Activated T-cell treated with anti-CD3 and anti-CD28 coated beads for 1 hour (primary cell): ENCODE measurements around the gene MS4A14.
"Not testable (repeated sequence)": the region's sequence is repeated elsewhere in the genome, so short reads cannot be mapped to it uniquely, and the experiment has no call there.

Experiments
- DNase-seq: peaks from one replicate; pipeline ENCODE4 v3.0.0-alpha.2; 2020; ENCODE audit warnings: low read depth

MS4A14 gene, protein sequence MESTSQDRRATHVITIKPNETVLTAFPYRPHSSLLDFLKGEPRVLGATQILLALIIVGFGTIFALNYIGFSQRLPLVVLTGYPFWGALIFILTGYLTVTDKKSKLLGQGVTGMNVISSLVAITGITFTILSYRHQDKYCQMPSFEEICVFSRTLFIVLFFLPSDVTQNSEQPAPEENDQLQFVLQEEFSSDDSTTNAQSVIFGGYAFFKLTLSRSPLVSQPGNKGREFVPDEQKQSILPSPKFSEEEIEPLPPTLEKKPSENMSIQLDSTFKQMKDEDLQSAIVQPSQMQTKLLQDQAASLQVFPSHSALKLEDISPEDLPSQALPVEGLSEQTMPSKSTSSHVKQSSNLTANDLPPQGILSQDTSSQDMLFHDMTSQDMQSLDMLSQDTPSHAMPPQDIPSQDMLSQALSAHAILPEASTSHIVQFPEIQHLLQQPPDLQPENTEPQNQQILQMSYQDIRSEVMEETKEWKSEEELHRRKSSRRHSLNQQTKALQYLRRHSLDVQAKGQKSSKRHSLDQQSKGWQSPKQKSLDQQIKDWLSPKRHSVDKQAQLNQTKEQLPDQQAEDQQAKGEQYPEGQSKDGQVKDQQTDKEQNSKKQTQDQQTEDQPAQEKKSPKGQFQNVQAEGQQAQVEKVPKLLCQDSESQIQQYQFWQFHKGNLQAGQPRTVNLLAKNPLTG

GRCh38 chr11:60396382-60396781 lies at the start of gene MS4A14:
Gene MS4A14, plus strand, starts transcription at chr11:60396459. Its CDS starts 120 bp downstream, at chr11:60396579.
- DNase-seq = no peak

GRCh38 chr11:60347084-60347797 lies 49.0 kb upstream of the MS4A14 start:
- DNase-seq = no peak

- no peak for DNase-seq
These were observed 48.1 kb upstream of the MS4A14 start for GRCh38 chr11:60348116-60348515.

DNA sequence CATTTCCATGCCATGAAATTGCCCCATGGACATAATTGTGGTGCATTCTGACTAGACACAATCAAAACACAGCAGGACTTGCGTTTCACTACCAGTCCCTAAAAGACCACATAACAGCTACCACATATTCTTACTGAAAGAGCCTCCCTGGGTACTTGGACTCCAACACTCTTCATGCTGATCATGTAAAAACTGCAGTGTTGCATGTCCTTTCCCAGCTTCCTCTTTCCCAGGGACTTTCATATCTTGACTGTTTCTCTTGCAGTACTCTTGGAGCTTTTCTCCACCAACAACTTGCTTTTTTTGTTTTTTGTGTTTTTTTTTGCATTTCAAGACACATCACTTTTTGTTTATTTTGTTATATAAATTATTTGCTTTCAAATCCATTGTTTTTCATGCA lies 46.3 kb upstream of the MS4A14 start:
- no peak for DNase-seq

DNA sequence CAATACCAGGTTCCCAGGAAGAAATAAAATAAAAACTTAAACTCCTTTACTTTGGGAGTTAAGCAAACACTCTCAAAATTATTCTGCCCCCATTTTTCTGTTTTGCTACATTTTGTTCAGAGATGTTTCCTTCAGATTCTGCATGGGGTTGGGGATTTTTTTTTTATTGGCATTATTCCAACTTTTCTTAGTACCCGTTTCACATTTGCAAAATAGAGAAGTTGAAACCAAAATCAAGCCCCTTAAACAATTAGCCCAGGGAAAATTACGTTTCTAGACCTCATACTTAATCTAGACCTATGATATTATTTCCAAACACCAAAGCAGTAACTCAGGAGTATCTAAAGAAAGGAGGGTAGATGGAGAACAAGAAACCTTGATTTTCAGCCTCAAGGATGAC lies 38.5 kb upstream of the MS4A14 start:
- no peak for DNase-seq

DNA sequence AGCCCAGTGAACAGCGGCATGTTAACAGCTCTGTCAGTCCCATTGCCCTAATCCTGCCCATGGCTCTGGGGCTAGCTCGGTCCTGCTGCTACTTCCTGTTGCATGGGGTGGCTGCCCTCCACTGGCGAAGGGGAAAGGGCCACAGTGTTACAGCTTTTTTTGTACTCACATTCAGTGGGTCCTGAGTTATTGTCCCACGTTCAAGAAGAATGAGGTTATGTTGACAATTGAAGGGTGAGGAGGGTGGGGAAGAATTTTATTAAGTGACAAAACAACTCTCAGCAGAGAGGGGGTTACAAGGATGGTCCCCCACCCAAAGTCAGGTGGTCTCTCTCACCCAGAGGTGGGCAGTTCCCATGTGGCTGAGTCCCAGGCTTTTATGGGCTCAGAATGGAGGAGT lies 35.6 kb upstream of the MS4A14 start:
- DNase-seq = no peak

- no peak for DNase-seq
These were observed 34.0 kb upstream of the MS4A14 start for GRCh38 chr11:60362241-60362640.

DNA sequence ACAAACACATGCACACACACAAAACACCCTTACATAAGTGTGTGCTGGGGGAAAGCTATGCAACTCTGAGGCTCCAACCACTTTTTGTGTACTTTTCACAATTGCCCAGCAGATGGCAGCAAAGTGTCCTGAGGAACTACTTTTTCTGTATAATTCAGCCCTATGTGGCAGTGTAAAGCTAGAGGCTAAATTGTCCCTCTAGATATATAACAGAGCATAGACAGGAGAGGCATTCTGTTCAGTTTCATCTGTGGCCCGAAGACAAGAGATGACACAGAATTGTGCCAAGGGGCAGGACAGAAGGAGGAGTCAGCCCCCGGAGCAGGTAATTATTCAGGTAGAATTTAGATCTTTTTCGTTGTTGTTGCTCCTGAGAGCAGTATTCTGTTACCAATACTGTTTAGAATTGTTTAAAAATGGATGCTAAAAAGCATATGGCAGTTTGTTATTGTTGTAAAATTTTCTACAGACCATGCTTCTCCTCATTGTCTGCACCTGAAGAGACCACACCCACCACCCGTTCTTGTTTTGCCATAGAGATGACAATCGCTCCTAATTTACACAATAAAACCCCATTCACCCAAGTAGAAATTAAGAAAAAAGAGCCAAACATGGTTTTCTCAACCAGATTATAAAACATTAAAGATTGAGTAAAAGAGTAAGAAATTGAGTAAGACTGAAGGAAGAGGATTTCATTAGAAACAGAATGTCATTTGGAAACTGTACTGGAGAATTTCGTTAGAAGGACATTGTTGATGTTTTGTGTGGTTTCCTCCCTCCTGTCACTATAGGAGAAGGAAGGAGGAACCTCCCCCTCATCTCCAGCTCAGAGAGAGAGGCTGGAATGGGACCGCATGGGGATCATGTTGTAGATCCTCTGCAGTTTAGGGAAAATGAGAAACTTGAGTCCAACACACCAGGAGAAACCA lies 32.5 kb upstream of the MS4A14 start:
- peak; percentile 34 for DNase-seq

GRCh38 chr11:60366262-60366904 lies 29.9 kb upstream of the MS4A14 start:
- DNase-seq = not testable (repeated sequence)

DNA sequence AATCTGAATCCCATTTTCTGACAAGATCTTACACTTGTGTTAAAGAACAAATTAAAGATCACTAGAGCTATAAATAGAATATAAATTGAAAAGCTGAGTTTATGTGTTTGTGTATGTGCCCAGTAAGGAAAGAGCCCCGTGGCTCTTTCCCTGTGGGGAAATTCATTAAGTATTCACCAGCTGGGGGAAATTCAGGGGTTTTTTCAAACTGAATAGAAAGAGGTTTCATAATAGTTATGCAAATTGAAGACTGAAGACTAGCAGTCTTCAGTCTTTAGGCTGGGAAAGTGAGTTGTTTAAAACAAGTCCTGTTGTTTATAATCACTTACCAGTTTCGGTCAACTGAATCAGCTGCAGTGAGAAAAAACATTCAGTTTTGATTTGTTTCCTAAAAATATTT lies 29.2 kb upstream of the MS4A14 start:
- no peak for DNase-seq

DNA sequence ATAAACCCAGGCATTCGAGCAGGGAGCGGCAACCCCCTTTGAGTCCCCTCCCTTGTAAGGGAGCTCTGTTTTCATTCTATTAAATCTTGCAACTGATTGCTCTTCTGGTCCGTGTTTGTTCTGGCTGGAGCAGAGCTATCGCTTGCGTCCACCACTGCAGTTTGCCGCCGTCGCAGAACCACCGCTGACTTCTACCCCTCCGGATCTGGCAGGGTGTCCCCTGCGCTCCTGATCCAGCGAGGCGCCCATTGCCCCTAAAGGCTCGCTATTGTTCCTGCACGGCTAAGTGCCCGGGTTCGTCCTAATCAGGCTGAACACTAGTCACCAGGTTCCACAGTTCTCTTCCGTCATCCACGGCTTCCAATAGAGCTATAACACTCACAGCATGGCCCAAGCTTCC lies 28.4 kb upstream of the MS4A14 start:
- no peak for DNase-seq

GRCh38 chr11:60370252-60370810 lies 25.9 kb upstream of the MS4A14 start:
- no peak for DNase-seq

- DNase-seq = no peak
These were observed 25.4 kb upstream of the MS4A14 start for GRCh38 chr11:60370811-60371298.

- DNase-seq = no peak
These were observed 24.9 kb upstream of the MS4A14 start for GRCh38 chr11:60371386-60371785.

DNA sequence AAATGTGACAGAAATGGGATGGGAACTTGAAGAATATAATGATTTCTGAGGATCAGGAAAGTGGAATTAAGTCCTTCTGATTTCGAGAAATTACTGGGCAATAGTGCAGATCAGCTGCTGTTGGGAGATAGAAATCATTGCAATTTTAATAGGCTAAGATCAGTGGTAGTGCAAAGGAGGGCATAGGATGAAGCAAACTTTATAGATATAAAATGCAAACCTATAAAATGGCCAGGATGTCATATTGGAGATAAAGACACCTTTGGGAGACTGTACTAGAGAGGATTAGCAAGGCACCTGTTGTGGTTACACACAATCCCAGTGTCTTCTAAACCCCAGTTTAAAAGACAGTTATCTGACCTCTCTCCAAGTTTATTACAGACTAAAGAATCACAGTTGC lies 24.4 kb upstream of the MS4A14 start:
- no peak for DNase-seq

DNA sequence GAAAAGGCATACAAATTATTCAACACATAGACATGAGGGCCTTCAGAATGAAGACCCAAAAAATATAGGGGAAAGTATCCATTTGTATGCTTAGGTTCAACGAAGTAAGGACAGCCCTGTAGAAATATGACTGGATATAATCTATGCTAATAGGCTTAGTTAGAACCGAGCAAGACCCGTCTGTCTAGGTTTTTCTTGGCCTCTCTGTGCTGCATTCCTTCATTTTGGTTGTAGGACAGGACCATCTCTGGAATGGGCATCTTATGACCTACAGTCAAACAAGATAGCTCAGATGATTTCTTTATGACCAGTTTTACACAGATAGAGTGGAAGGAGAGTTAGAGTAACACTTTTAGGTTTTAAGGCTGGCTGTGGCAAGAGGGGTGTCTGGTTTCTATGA lies 23.5 kb upstream of the MS4A14 start:
- DNase-seq = no peak

GRCh38 chr11:60375316-60375715 lies 20.9 kb upstream of the MS4A14 start:
- no peak for DNase-seq

DNA sequence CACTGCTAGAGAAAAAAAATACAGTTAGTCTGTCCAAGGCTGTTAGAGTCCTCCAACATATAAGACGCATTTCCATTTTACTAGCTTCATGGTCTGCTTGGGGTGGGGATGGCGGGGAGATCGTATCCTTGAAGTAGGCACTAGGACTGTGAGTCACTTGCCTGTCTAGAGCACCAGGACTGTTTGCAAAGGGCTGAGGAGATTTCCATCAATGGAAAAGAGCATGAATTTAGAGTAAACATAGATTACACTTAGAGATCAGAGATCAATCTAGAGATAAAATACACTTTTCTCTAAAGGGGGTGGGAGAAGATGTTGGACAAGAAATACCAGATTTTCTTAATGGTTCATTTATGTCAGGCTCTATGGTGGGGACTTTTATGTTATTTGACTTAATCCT lies 19.7 kb upstream of the MS4A14 start:
- DNase-seq = no peak

DNA sequence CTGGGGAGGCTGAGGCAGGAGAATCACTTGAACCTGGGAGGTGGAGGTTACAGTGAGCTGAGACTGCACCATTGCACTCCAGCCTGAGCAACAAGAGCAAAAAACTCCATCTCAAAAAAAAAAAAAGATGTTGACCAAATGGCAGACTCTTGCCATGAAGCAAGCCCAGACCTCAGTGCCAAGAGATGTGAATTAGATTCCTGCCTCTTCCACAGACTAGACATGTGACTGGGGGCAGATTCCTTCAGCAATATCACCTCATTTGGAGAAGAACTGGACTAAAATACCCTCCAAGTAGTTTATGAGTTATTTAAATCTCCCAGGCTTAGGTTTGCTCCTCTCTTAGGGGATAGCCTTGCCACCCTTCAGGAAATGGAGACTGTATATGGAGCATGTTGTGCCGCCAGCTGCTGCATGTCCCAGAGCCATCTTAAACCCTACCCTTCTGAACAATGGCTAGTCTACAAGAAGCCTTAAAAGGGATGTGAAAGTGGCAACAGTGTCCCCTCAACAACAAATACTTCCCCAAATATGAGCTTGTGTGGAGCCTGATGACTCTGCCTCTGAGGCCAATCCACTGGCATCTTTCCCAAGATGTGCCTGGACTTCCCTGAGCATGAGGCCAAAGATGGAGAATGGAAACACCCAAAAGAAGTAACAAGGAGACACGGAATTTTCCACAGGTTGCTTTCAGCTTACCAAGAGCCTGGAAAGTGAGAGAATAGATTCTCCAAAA lies 18.7 kb upstream of the MS4A14 start:
- no peak for DNase-seq

DNA sequence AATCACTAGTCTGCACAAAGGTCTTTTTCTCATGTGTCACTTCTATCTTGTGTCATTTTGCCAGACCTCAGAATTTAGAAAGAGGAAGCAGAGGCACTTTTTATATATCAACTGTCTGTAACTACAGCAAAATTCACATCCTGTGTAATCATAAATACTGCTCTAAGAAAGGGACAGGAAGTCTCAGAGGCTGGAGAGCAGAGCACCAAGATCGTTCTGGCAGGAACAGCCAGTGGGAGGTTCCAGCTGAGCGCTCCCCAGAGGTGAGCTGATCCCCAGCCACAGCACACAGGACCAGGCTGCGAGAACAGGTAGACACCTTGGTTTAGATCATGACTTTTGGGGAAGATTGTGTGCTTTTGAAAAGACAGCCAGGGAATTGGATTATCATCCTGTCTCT lies 17.9 kb upstream of the MS4A14 start, which contains the start of gene MS4A7:
MS4A7 (plus strand) TSS at position 179 of the 400 bp plus-strand sequence. CDS start 4,610 bp downstream, outside the sequence.
- no peak for DNase-seq
